GM12891 (cell line): ENCODE results near the gene CD46.

ENCODE experiments used
- DNase-seq: peaks from one replicate; pipeline ENCODE4 v3.0.0; 2011; ENCODE audit warnings: low spot score; ENCODE audit not compliant: insufficient read length
- FAIRE-seq: peaks from 2 replicates; lab custom pipeline; 2011; peaks lifted over from hg19 to GRCh38; lab: Jason Lieb, UNC
- PAX5 ChIP-seq: IDR thresholded peaks from 2 replicates; pipeline ENCODE4 v1.6.1; 2011; ENCODE audit warnings: low read length, moderate library complexity, mild to moderate bottlenecking; ENCODE audit not compliant: insufficient read depth, severe bottlenecking
- POLR2A ChIP-seq: IDR thresholded peaks from 2 replicates; pipeline ENCODE4 v1.6.1; 2011; ENCODE audit warnings: low read depth, low read length, control low read depth
- POLR2AphosphoS5 ChIP-seq: IDR thresholded peaks from 2 replicates; pipeline ENCODE4 v1.6.1; 2011; ENCODE audit warnings: low read depth, low read length, control low read depth
- POU2F2 ChIP-seq: IDR thresholded peaks from 2 replicates; pipeline ENCODE4 v1.6.1; 2011; ENCODE audit warnings: low read depth, mild to moderate bottlenecking, control low read depth, low read length, moderate library complexity
- SPI1 ChIP-seq: IDR thresholded peaks from 2 replicates; pipeline ENCODE4 v1.6.1; 2011; ENCODE audit warnings: low read depth, low read length, control low read depth
- TAF1 ChIP-seq: IDR thresholded peaks from 2 replicates; pipeline ENCODE4 v1.6.1; 2011; ENCODE audit warnings: low read depth, low read length, control low read depth

The CD46 gene

DNA sequence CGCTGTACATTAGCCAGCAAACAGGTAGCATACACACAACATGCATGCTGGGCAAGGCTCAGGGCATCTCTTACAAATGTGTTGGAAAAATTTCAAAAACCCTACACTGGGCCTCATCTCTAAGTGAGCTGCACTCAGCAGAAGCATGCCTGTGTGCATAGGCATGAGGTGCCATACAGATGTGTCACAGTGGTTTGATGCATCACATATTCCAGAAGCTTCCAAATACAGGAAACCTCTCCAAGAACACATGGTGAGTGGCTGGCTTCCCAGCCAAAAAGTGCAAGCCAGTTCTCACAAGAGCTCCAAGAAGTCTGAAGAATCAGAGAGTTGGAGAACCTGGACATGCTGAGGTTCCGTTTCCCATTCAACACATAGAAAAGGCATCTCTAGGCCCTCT lies 58.3 kb downstream of the CD46 start:
- DNase-seq (no peak), FAIRE-seq (no peak)
- TF ChIP-seq POLR2A, result no peak
- no peak for TF ChIP-seq POLR2AphosphoS5
- TF ChIP-seq SPI1, result no peak
- TF ChIP-seq PAX5, result no peak
- TF ChIP-seq POU2F2, result no peak
- no peak for TF ChIP-seq TAF1

DNA sequence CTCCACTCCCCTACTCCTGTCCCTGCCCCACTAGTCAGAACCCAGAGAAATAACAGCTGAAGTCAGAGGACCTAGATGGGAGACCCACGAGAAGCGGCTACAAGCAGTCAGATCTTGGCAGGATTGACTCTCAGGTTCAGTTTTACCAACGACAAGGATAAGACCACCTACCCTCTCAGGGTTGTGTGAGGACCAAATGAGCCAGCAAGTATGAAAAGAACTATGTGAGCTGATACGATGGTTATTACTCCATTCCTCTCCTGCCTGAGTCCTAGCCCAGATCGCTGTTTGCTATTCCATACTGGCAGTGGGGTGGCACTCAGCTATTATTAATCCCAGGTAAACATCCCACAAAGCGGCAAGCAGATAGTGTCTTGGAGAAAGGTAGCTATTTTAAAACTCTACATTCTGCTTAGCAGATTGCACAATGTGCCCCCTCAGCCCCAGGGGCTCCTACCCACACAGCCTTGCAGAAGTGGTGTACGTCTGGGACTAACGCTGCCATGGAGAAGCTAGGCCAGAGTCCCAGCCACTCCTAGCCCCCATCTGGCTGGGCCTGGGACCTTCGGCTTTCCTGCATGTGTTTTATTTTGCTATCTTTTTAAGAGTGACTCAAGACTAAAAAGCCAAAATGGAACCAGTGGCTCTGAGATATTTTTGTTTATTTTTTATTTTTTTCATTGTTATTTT lies 58.9 kb downstream of the CD46 start:
- DNase-seq (no peak), FAIRE-seq (no peak)
- TF ChIP-seq SPI1 (no peak), POLR2AphosphoS5 (no peak), TAF1 (no peak), POU2F2 (no peak), PAX5 (no peak), POLR2A (no peak)

DNA sequence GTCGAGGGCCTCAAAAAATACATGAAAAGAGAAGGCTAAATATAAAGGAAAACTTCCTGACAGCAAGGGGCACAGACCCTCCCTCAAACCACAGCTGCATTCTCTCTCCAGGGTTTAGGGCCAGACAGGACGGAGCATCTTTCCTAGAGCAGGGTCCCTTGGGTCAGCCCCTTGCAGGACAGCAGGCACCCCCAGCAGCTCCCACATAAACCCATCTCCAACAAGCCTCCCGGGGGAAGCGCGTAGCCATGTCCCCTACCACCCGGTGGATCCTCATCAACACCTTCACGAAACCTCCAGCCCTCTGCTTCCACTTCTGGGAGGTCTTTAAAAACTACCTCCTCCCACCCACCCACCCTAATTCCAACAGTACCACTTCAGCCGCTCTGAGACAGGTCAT lies 59.5 kb downstream of the CD46 start:
- no peak for DNase-seq
- FAIRE-seq, result no peak
- TF ChIP-seq PAX5 (no peak), POU2F2 (no peak)

DNA sequence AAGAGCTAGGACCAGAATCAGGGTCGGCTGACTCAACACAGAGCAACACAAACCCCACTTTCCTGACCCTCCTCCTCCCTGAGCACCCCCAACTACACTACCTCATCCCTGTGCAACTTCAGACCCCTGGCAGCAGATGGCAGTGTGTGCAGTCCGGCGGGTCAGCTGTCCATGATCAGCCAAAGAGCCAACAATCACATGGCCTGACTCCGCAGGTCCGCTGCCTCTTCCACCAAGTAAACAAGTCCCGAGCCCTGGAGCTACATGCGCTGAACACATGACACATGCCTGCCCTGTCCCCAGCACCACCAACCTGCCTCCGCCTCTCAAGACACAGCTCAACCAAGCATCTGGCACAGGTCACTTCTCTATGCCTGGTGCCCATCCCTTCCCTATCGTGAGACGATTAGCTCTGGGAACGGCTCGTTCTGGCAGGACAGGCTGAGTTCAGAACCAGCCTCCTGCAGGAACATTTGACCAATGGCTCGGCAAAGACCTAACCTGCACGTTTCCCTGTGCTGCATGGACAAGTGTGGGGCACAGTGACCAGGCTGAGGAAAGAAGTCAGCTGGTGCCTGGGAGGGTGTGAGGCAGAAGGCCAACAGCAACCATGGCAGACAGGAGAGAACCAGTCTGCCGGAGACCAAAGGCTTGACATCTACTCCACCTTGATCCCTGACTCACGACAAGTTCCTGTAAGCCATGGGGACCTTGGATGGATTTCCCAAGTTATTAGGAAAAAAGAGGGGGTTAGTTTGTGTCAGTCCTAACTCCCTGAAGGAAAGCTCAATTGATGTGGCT lies 60.3 kb downstream of the CD46 start:
- FAIRE-seq (peak; percentile 76), DNase-seq (no peak)
- TF ChIP-seq POLR2AphosphoS5 (no peak), POLR2A (no peak), SPI1 (no peak), PAX5 (no peak), POU2F2 (no peak), TAF1 (no peak)

DNA sequence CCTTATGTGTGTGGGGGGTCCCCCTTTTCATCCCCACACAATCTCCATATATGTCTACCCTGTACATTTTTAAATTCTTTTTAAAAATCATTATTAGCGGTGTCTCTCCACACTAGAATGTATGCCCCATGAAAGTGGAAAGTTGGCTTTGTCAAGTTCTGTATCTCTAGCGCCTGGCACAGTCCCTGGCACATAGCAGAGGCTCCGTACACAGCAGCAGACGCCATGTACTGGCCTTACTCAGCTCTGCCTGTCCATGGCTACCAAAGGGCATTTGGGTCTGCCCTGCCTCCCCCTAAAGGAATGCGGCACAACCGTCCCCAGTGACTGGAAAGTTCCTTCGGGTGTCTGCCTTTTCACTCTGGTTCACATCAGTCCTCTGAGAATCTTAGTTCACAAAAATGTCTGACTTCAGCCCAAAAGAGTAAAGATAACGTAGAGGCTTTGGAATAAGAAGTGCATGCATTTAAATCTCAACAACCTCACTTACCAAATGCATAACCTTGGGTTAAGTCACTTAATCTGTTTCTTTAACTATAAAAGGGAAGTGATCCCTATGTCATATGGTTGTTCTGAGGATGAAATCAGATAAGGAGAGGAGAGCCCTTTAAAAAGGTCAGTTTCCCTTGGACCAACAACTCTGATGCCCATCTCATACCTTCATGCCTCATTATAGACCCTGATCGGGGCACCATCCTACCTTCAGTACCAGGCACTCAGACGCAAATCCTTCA lies 61.1 kb downstream of the CD46 start:
- TF ChIP-seq PAX5, result no peak
- peak; percentile 59; the same call in 1 of the 2 replicates for TF ChIP-seq SPI1
- FAIRE-seq (no peak), DNase-seq (no peak)

DNA sequence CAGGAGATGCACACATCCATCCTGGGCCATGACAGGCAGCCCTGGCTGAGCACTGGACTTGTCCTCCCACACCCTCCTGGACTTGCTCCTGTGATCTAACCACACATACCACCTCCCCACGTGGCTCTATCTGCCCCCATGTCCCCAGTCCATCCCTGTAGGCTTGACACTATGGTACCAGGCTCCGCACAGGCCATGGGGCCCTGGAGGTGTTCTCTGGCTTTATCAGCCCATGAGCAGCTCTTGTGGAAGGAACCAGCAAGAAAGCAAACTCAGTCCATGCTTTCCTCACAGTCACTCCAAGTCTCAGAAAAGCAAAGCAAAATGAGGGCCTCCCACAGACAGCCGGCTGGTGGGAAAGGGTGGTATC lies 61.6 kb downstream of the CD46 start:
- FAIRE-seq, result no peak
- DNase-seq, result no peak

DNA sequence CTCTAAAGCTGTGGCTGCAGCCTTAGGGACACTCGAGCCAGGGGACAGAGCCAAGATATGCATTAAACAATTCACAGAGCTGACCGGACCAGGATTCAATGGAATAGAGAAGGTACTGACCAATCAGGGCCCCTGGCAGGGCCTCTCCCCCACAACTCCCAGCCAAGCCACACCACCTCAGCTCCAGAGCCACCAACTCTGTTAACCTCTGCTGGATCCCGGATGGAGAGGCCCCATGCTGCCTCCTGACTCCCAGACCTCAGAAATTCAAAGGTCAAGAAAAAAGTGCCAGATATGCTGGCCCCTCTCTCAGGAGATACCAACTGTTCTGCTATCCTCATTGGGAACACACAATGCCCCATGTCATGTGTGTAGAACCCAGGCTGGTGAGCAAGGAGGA lies 62.1 kb downstream of the CD46 start:
- DNase-seq, result no peak
- no peak for TF ChIP-seq POLR2A
- no peak for TF ChIP-seq POU2F2
- no peak for TF ChIP-seq PAX5
- no peak for TF ChIP-seq TAF1
- TF ChIP-seq SPI1, result no peak
- TF ChIP-seq POLR2AphosphoS5, result no peak

More for the DNA sequence above, 61.6 kb downstream of the CD46 start:
- no peak for TF ChIP-seq SPI1
- no peak for TF ChIP-seq PAX5
- no peak for TF ChIP-seq POLR2A
- no peak for TF ChIP-seq POLR2AphosphoS5
- no peak for TF ChIP-seq POU2F2
- no peak for TF ChIP-seq TAF1

DNA sequence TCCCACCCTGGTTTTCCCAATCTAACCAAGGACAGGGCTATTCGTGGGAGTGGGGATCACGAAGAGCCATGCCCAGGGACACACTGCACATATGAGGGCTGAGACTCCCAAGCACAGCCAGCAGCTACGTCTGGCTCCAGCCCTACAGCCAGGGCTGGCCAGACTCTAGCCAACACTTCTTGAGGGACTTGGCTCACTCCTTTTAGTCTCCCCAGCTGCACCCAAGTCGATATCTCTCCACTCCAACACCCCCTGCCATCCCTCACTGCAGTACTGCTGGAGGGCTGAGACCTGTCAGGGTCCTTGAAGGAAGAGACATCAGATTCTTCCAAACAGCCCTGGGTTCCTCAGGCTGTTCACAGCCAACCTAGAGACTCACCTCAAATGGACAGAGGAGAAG lies 62.6 kb downstream of the CD46 start:
- no peak for DNase-seq
- FAIRE-seq, result no peak
- TF ChIP-seq SPI1 (no peak), TAF1 (no peak), POLR2A (no peak), PAX5 (no peak), POLR2AphosphoS5 (no peak), POU2F2 (no peak)

More for the DNA sequence above, 62.1 kb downstream of the CD46 start:
- FAIRE-seq, result no peak

DNA sequence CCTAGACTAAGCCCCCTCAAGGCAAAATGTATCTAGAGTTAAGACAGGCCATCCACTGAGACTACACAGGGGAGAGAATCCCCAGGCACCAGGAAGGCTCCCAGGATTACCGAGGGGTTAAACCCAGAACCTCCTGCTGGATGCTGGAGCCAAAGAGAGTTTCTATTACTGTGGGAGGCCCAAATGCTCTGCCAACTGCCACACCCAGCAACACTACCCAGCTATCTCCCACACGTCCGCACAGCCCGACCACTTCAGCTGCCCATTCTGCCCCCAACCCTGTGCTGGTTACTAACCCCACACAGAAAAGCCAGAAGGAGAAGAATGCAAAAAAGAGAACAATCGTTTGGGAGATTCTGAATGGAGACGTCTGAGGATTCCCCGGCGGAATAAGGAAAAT lies 63.6 kb downstream of the CD46 start:
- no peak for FAIRE-seq
- no peak for DNase-seq
- no peak for TF ChIP-seq PAX5
- TF ChIP-seq SPI1, result no peak
- TF ChIP-seq POLR2A, result no peak
- TF ChIP-seq POLR2AphosphoS5, result no peak
- TF ChIP-seq POU2F2, result no peak
- no peak for TF ChIP-seq TAF1
